H9 (cell line): Measurements from ENCODE around the gene CNN3. TPM values are rescaled to one million over a fixed set of nuclear protein-coding genes. Genes with fewer than 3 reads are reported as not detected.

ENCODE experiments used
- DNase-seq: peaks from one replicate; pipeline ENCODE4 v3.0.0-alpha.2; 2017
- H2AFZ ChIP-seq: one replicate; pipeline ENCODE4 v1.6.1; 2013; ENCODE audit warnings: mild to moderate bottlenecking, low read length, control low read depth, moderate library complexity
- H2AK5ac ChIP-seq: 2 replicates; pipeline ENCODE4 v1.6.1; 2013; ENCODE audit warnings: low read length, control low read depth, mixed read lengths; ENCODE audit not compliant: insufficient read length
- H2BK120ac ChIP-seq: one replicate; pipeline ENCODE4 v1.6.1; 2013; ENCODE audit warnings: low read depth, mild to moderate bottlenecking, low read length, control low read depth, inconsistent platforms; ENCODE audit not compliant: poor library complexity, severe bottlenecking
- H2BK12ac ChIP-seq: 2 replicates; pipeline ENCODE4 v1.6.1; 2013; ENCODE audit warnings: low read length, control low read depth, mixed read lengths, low read depth; ENCODE audit not compliant: insufficient read length
- H2BK15ac ChIP-seq: 2 replicates; pipeline ENCODE4 v1.6.1; 2013; ENCODE audit warnings: low read depth, low read length, control low read depth
- H2BK20ac ChIP-seq: one replicate; pipeline ENCODE4 v1.6.1; 2013; ENCODE audit warnings: low read depth, mild to moderate bottlenecking, low read length, control low read depth, inconsistent platforms; ENCODE audit not compliant: poor library complexity, severe bottlenecking
- H2BK5ac ChIP-seq: 2 replicates; pipeline ENCODE4 v1.6.1; 2013; ENCODE audit warnings: low read length, control low read depth, mixed read lengths; ENCODE audit not compliant: insufficient read length
- H3K14ac ChIP-seq: 2 replicates; pipeline ENCODE4 v1.6.1; 2013; ENCODE audit warnings: low read length, control low read depth; ENCODE audit not compliant: insufficient read depth
- H3K18ac ChIP-seq: 2 replicates; pipeline ENCODE4 v1.6.1; 2013; ENCODE audit warnings: low read depth, mild to moderate bottlenecking, mixed read lengths, low read length, control low read depth; ENCODE audit not compliant: insufficient read length
- H3K23ac ChIP-seq: 2 replicates; pipeline ENCODE4 v1.6.1; 2013; ENCODE audit warnings: low read length, control low read depth, mixed read lengths, low read depth; ENCODE audit not compliant: insufficient read length
- H3K23me2 ChIP-seq: 2 replicates; pipeline ENCODE4 v1.6.1; 2013; ENCODE audit warnings: low read depth, mild to moderate bottlenecking, mixed read lengths, low read length, control low read depth; ENCODE audit not compliant: insufficient read length, poor library complexity, severe bottlenecking
- H3K27ac ChIP-seq: 2 replicates; pipeline ENCODE4 v1.5.1; 2013; ENCODE audit warnings: low read length, control low read depth, mixed read lengths, low read depth; ENCODE audit not compliant: insufficient read length
- H3K27me3 ChIP-seq: 2 replicates; pipeline ENCODE4 v1.6.1; 2013; ENCODE audit warnings: low read length, control low read depth, inconsistent platforms; ENCODE audit not compliant: insufficient read depth
- H3K4ac ChIP-seq: 2 replicates; pipeline ENCODE4 v1.6.1; 2013; ENCODE audit warnings: low read depth, mild to moderate bottlenecking, control low read depth, inconsistent platforms, low read length, moderate library complexity
- H3K4me1 ChIP-seq: 2 replicates; pipeline ENCODE4 v1.6.1; 2013; ENCODE audit warnings: low read length, control low read depth, inconsistent platforms; ENCODE audit not compliant: insufficient read depth
- H3K4me2 ChIP-seq: 2 replicates; pipeline ENCODE4 v1.6.1; 2013; ENCODE audit warnings: low read length, control low read depth, mixed read lengths; ENCODE audit not compliant: insufficient read length, insufficient read depth
- H3K56ac ChIP-seq: 2 replicates; pipeline ENCODE4 v1.6.1; 2013; ENCODE audit warnings: low read depth, mild to moderate bottlenecking, mixed read lengths, low read length, control low read depth; ENCODE audit not compliant: insufficient read length
- H3K79me1 ChIP-seq: 2 replicates; pipeline ENCODE4 v1.6.1; 2013; ENCODE audit warnings: low read depth, mild to moderate bottlenecking, moderate library complexity, low read length, control low read depth, inconsistent platforms; ENCODE audit not compliant: insufficient read depth, poor library complexity, severe bottlenecking
- H3K79me2 ChIP-seq: 2 replicates; pipeline ENCODE4 v1.6.1; 2013; ENCODE audit warnings: low read length, control low read depth, inconsistent platforms; ENCODE audit not compliant: insufficient read depth
- H3K9ac ChIP-seq: 2 replicates; pipeline ENCODE4 v1.6.1; 2013; ENCODE audit warnings: low read length, control low read depth, mixed read lengths; ENCODE audit not compliant: insufficient read length; ENCODE audit errors: extremely low read depth
- H3K9me3 ChIP-seq: one replicate; pipeline ENCODE4 v1.6.1; 2013; ENCODE audit warnings: low read depth, low read length, inconsistent platforms; ENCODE audit not compliant: control insufficient read depth
- H3T11ph ChIP-seq: one replicate; pipeline ENCODE4 v1.6.1; 2013; ENCODE audit warnings: mild to moderate bottlenecking, low read length, control low read depth, inconsistent platforms
- H4K20me1 ChIP-seq: one replicate; pipeline ENCODE4 v1.6.1; 2013; ENCODE audit not compliant: control insufficient read depth, insufficient read length, insufficient read depth
- H4K5ac ChIP-seq: 2 replicates; pipeline ENCODE4 v1.6.1; 2013; ENCODE audit warnings: low read depth, mild to moderate bottlenecking, mixed read lengths, low read length, control low read depth; ENCODE audit not compliant: insufficient read length
- H4K8ac ChIP-seq: replicated peaks from 2 replicates; pipeline ENCODE4 v1.6.1; 2013; ENCODE audit warnings: low read length, control low read depth, mixed read lengths, low read depth; ENCODE audit not compliant: insufficient read length
- H4K91ac ChIP-seq: 2 replicates; pipeline ENCODE4 v1.6.1; 2013; ENCODE audit warnings: low read depth, mild to moderate bottlenecking, moderate library complexity, mixed read lengths, low read length, control low read depth; ENCODE audit not compliant: insufficient read length
- H3K27ac Mint-ChIP-seq, 3 experiments: 2 replicates in 2 of 3; 3 replicates in 1 of 3; pipeline ENCODE4 v1.8.0; 2020 to 2021; ENCODE audit warnings: mixed read lengths in 3 of 3, mild to moderate bottlenecking in 1 of 3, moderate library complexity in 1 of 3
- H3K27me3 Mint-ChIP-seq: 2 replicates; pipeline ENCODE4 v1.8.0; 2021; ENCODE audit warnings: low read depth, mild to moderate bottlenecking, moderate library complexity, mixed read lengths
- H3K36me3 Mint-ChIP-seq, 3 experiments: 2 replicates in 2 of 3; 3 replicates in 1 of 3; pipeline ENCODE4 v1.8.0; 2020 to 2021; ENCODE audit warnings: low read depth in 3 of 3, mixed read lengths in 3 of 3; ENCODE audit not compliant: insufficient read depth in 1 of 3
- H3K4me1 Mint-ChIP-seq, 2 experiments: 2 replicates each; pipeline ENCODE4 v1.8.0; 2020; ENCODE audit warnings: mixed read lengths in 2 of 2
- H3K4me3 Mint-ChIP-seq, 2 experiments: 2 replicates in 1 of 2; 3 replicates in 1 of 2; pipeline ENCODE4 v1.8.0; 2020 to 2021; ENCODE audit warnings: mild to moderate bottlenecking in 2 of 2, mixed read lengths in 2 of 2, moderate library complexity in 1 of 2
- H3K9me3 Mint-ChIP-seq, 2 experiments: 2 replicates in 1 of 2; 3 replicates in 1 of 2; pipeline ENCODE4 v1.8.0; 2020; ENCODE audit warnings: mild to moderate bottlenecking in 2 of 2, mixed read lengths in 2 of 2, moderate library complexity in 1 of 2
- CTCF ChIP-seq: fragments of 200-600 bp; sonication (generic); conservative IDR thresholded peaks from 3 replicates; pipeline ENCODE4 v1.8.0; 2021; ENCODE audit warnings: antibody characterized with exemption, mild to moderate bottlenecking
- WGBS: extraction: QIAGEN DNeasy Blood & Tissue Kit; methylation state at CpG from one replicate; pipeline ENCODE4 v1.1.7; 2013; ENCODE audit warnings: missing lambda C conversion rate, low lambda C conversion rate, mixed read lengths; ENCODE audit not compliant: insufficient read length; ENCODE audit errors: extremely low coverage; 5-methylcytosine and 5-hydroxymethylcytosine counted together
- total RNA-seq: library from RNA; stranded (reverse); gene quantifications from 2 replicates; pipeline ENCODE4 v1.2.1, GENCODE V29; 2021

Gene CNN3
- total RNA-seq, 1 experiment from 2014 or later, result 279 TPM

DNA sequence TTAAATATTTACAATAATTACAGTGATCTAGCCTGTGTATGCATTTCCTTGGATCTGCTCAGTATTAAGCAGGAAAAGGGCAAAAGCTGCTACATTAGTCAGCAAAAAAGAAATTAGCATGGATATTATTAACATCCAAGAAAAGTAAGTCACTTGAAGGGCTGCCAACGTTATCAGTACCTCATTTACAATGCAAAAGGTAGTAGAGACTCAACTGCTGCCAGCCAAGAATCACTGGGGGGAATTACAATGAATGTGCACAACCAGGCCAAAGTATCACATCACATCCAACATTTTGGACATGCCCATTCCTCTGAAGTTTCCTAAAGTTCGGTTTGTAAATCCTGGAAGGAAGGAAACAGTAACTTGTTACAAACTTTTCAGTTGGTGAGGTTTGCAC lies 1.9 kb downstream of the CNN3 start:
- Histone ChIP-seq H3K27me3 (no peaks in the 10 kb centered on the region), H3K9ac (peak overlapping the region; percentile 92), H3K18ac (no peak overlapping the region), H2BK20ac (no peak overlapping the region), H2AFZ (no peak overlapping the region), H4K91ac (no peak overlapping the region), H4K20me1 (no peaks in the 10 kb centered on the region), H4K8ac (no peak overlapping the region), H3K4ac (no peak overlapping the region), H3T11ph (no peak overlapping the region), H3K27ac (peak overlapping the region; percentile 82), H3K14ac (no peak overlapping the region; the same call in 1 of the 2 replicates), H4K5ac (no peak overlapping the region), H3K56ac (no peak overlapping the region), H2BK5ac (no peak overlapping the region), H3K23me2 (peaks cover 18% of the 10 kb centered on the region), H3K4me1 (peaks cover 23% of the 10 kb centered on the region), H2BK120ac (no peak overlapping the region), H3K9me3 (no peaks in the 10 kb centered on the region), H2AK5ac (no peak overlapping the region), H3K79me2 (peaks cover 41% of the 10 kb centered on the region), H3K4me2 (peak overlapping the region; percentile 79), H3K79me1 (peaks cover 5% of the 10 kb centered on the region), H2BK15ac (no peak overlapping the region), H2BK12ac (no peak overlapping the region), H3K23ac (no peak overlapping the region)
- DNase-seq, result no peak
- WGBS, result no CpG with 5 or more reads among the region's 2 CpGs
- Mint-ChIP-seq H3K9me3 (peaks cover 0 to 2% of the 10 kb centered on the region in 2 experiments; a peak in 1 of 5 replicates), H3K4me1 (peaks cover 74 to 80% of the 10 kb centered on the region in 2 experiments), H3K27ac (peak overlapping the region; percentile 87 to 100 (median 100); a peak in 6 of 7 replicates), H3K27me3 (no peaks in the 10 kb centered on the region), H3K4me3 (peak overlapping the region; percentile 95 to 98), H3K36me3 (peaks cover 16 to 37% (median 31%) of the 10 kb centered on the region in 3 experiments)
- no peak for TF ChIP-seq CTCF
